Stimulated activated CD4-positive, alpha-beta T cell treated with anti-CD3 and anti-CD28 coated beads, Interleukin-1b, Interleukin-23, amount 100 ng/mL, for 48 hours (primary cell): ENCODE measurements around the gene SLC27A5.
A peak's percentile ranks its signal among the peaks of the same experiment; 100 is the strongest.

Experiments used
- DNase-seq: peaks from one replicate; pipeline ENCODE4 v3.0.0-alpha.2; 2020

Gene SLC27A5, protein sequence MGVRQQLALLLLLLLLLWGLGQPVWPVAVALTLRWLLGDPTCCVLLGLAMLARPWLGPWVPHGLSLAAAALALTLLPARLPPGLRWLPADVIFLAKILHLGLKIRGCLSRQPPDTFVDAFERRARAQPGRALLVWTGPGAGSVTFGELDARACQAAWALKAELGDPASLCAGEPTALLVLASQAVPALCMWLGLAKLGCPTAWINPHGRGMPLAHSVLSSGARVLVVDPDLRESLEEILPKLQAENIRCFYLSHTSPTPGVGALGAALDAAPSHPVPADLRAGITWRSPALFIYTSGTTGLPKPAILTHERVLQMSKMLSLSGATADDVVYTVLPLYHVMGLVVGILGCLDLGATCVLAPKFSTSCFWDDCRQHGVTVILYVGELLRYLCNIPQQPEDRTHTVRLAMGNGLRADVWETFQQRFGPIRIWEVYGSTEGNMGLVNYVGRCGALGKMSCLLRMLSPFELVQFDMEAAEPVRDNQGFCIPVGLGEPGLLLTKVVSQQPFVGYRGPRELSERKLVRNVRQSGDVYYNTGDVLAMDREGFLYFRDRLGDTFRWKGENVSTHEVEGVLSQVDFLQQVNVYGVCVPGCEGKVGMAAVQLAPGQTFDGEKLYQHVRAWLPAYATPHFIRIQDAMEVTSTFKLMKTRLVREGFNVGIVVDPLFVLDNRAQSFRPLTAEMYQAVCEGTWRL

DNA sequence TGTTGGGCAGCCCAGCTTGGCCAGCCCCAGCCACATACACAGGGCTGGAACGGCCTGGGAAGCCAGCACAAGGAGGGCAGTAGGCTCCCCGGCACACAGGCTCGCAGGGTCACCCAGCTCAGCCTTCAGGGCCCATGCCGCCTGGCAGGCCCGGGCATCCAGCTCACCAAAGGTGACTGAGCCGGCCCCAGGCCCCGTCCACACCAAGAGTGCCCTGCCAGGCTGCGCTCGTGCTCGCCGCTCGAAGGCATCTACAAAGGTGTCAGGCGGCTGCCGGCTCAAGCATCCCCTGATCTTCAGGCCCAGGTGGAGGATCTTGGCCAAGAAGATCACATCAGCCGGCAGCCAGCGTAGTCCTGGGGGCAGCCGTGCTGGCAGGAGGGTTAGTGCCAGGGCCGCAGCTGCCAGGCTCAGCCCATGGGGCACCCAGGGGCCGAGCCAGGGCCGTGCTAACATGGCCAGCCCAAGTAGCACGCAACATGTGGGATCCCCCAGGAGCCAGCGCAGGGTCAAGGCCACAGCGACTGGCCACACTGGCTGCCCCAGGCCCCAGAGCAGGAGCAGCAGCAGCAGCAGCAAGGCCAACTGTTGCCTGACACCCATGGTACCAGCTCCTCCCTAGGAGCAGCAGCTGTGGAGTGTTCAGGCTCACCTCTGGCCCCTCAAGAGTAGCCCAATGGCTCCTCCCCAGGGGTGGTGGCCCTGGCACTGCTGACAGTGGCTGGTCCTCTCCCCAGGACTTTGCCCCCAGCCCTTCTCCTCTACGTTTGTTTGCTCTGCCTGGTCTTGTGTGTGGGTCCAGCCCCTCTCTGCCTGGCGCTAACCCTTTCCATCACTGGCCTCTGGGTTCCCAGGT is at the start of gene SLC27A5:
TSS of gene SLC27A5 (minus strand) at position 640 of the 856 bp plus-strand sequence. CDS start at position 603, 37 bp downstream.
- DNase-seq = no peak

DNA sequence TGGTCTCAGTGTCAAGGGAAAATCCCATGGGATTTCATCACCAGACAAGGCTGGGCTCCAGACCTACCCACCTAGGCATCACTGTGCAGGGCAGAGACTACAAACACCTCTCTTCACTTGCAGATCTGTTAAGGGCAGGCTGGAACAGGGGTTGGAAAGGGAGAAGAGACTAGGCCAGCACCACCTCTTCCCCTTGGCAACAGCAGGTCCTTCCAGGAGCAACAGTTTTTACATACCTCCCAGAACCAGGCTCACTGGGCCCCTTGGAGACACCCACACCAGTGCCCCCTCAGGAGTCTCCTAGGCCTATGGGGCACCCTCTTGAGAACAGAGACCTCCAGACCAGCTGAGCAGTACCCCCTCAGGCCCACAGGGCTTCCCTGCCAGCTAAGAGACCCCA is 49.1 kb upstream of the SLC27A5 start:
- DNase-seq = no peak

- no peak for DNase-seq
These were observed 48.5 kb upstream of the SLC27A5 start for GRCh38 chr19:58560007-58560887.

GRCh38 chr19:58559275-58560006 is 47.6 kb upstream of the SLC27A5 start:
- DNase-seq = peak; percentile 84

GRCh38 chr19:58558623-58559274 is 47.0 kb upstream of the SLC27A5 start:
- DNase-seq = peak; percentile 100

DNA sequence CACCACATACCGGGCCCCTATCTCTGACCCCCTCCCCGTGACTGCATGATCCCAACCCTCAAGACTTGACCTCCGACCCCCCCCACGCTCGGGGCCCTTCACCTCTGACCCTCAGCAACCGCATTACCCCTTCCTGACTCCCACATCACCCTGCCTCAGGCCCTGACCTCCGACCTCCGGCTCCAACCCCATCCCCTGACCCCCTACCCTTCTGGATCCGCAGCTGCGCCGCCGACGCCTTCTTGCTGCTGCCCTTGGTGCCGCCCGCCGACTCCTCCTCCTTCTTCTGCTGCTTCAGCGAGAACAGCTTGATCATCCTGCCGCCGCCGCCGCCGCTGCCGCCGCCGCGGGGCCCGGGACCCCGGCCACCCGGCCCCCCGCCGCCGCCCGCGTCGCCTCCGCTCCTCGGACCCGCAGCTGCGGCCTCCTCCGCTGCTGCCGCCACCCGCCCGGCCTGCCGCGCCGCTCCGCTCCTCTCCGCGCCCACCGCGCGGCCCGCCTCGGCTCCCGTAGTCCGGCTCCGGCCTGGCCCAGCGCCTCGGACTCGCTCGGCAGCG is 46.4 kb upstream of the SLC27A5 start, which contains the start of gene UBE2M:
TSS of gene UBE2M (minus strand) at position 546 of the 557 bp plus-strand sequence. CDS start at position 316, 230 bp downstream.
- DNase-seq = peak; percentile 67

DNA sequence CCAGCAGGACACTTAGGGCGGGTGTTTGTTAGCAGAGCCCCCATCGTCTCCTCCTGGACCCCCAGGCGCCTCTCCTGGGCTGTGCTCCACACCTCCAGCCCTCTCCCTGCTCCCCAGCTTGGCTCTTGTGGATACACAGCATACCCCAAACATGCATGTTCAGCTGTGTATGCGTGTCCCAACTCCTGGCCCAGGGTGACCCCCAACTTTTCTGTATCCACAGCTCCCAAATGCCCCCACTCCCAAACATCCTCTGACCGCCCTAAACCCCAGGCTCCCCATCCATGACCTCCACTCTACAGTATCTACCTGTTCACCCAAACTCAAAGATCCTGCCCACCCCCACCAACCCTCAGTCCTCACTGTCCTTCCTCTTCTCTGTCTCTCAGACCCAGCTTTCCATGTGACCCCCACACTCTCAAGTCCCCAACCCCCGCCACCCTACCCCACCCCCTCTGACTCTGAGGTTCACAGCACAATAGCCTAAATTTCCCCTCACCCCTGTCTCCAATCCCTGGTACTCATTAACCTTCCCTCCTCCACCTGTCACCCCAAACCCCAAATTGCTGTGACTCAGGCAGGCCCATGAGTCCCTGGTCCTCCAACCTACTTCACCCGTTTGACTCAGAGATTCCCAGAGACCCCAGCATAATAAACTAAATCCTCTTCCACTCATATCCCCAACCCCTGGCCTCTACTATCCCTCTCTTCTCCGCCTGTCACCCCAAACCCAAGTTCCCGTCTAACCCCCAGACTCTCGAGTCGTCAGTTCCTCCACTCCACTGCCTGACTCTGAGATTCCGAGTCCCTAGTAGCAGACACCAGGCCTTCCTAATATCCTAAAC is 45.7 kb upstream of the SLC27A5 start:
- no peak for DNase-seq

DNA sequence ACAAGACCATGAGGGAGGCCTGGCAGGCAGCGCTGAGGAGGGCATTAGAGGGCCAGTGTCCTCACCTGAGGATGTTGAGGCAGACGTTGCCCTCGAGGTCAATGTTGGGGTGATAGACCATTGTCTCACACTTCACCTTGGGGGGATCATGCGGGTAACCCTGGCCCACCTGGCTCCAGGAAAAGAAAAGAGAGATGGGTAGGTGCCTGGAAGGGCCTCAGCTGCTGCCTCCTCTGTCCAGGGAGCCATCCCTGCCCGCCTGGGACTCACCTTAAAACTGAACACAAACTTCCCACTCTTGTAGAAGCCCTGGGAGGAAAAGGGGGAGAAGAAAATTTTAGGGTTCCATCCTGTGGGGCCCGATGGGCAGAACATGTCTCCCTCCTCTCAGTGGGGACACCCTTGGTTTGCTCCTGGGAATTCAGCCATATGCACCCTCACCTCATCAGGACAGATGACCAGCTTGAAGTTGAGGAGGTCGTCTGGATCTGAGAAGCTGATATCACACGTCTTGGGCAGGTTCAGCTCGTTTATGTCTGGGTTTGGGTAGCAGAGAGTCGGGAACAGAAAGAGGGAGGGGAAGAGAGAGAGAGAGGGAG is 44.9 kb upstream of the SLC27A5 start:
- DNase-seq = no peak

GRCh38 chr19:58555920-58556621 is 44.3 kb upstream of the SLC27A5 start:
- DNase-seq = no peak

DNA sequence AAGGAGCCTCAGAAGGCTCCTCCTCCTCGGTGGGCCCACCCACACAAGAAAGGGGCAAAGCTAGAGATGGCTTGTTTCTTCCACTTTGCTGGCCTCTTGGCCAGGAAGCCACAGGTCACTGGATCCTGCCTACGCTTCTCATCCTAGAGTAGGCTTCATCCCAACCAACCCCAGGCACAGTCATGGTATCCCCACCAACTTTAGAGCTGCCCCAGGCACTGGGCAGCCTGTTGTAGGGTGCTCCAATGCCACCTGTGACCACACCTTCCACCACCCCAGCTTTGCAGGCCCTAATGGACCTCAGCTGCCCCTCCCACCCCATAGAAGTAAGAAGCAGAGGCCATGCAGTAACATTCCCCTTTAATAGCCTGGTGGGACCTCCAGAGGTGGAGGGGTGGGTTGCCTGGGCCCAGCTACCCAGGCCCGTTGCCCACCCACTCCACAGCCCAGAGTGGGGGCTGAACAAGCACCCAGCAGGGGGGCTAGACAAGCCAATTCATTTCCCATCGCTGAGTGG is 43.6 kb upstream of the SLC27A5 start:
- DNase-seq = no peak

- DNase-seq = peak; percentile 98
These were observed 42.9 kb upstream of the SLC27A5 start, which contains the start of gene CHMP2A for GRCh38 chr19:58554494-58555368. TSS of gene CHMP2A (minus strand) at chr19:58555105. CDS start at chr19:58554212, 893 bp downstream.

- DNase-seq = no peak
These were observed 42.2 kb upstream of the SLC27A5 start for GRCh38 chr19:58553799-58554493.

DNA sequence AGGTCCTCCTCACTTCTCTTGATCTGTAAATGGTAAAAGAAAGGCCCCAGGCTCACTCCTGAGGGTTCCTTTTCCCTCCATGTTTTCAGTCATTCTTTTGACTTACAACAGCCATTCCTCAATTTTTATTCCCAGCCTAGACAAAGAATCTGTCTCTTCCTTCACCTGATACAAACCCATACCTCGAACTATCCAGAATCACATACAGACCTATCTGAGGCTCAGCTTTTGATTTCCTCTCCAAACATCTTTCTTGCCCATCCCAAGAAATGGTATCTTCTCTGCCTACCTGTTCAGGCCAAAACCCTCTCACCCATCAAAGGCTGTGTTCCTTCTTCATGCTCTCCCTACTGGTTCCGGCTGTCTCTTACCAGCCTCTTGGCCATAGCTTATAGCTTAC is 40.9 kb upstream of the SLC27A5 start:
- DNase-seq = no peak

- no peak for DNase-seq
These were observed 40.0 kb upstream of the SLC27A5 start for GRCh38 chr19:58551577-58552471.

- DNase-seq = no peak
These were observed 39.3 kb upstream of the SLC27A5 start for GRCh38 chr19:58551123-58551497.
